GDM1 (cell line): Measurements from ENCODE around the gene CLEC9A.

Experiments
- DNase-seq: peaks from one replicate; lab custom pipeline; 2025; lab: John Stamatoyannopoulos, UW

The CLEC9A gene

GRCh38 chr12:10067264-10067663 is 36.8 kb downstream of the CLEC9A start:
- no peak for DNase-seq

GRCh38 chr12:10067942-10068341 is 37.5 kb downstream of the CLEC9A start:
- DNase-seq = peak; percentile 0

- no peak for DNase-seq
Measured at GRCh38 chr12:10068644-10069043, 38.2 kb downstream of the CLEC9A start.

GRCh38 chr12:10069099-10069498 is 38.6 kb downstream of the CLEC9A start:
- DNase-seq = peak; percentile 16

GRCh38 chr12:10069976-10070375 is 39.5 kb downstream of the CLEC9A start:
- DNase-seq = no peak

GRCh38 chr12:10070380-10070779 is 39.9 kb downstream of the CLEC9A start:
- DNase-seq = no peak

- DNase-seq = no peak
Measured at GRCh38 chr12:10072131-10072530, 41.6 kb downstream of the CLEC9A start.

GRCh38 chr12:10073261-10073660 is 42.8 kb downstream of the CLEC9A start:
- DNase-seq = no peak

- no peak for DNase-seq
Measured at GRCh38 chr12:10075451-10075850, 45.0 kb downstream of the CLEC9A start.

GRCh38 chr12:10082117-10082874 is 51.8 kb downstream of the CLEC9A start:
- DNase-seq = peak; percentile 45

- DNase-seq = no peak
Measured at GRCh38 chr12:10084733-10085132, 54.3 kb downstream of the CLEC9A start.

GRCh38 chr12:10086387-10086786 is 55.9 kb downstream of the CLEC9A start:
- no peak for DNase-seq

- DNase-seq = no peak
Measured at GRCh38 chr12:10088031-10088430, 57.5 kb downstream of the CLEC9A start.

GRCh38 chr12:10088955-10089900 is 58.7 kb downstream of the CLEC9A start:
- DNase-seq = no peak

GRCh38 chr12:10094646-10095395 is 64.3 kb downstream of the CLEC9A start:
- DNase-seq = no peak

GRCh38 chr12:10095971-10096370 is 65.5 kb downstream of the CLEC9A start:
- no peak for DNase-seq

GRCh38 chr12:10097521-10097920 is 67.0 kb downstream of the CLEC9A start:
- no peak for DNase-seq

GRCh38 chr12:10098791-10099190 is 68.3 kb downstream of the CLEC9A start, which contains the start of gene CLEC1A:
Gene CLEC1A, minus strand, starts transcription at chr12:10098985. Its CDS starts 63 bp downstream, at chr12:10098922.
- DNase-seq = no peak

GRCh38 chr12:10101042-10101579 is 70.6 kb downstream of the CLEC9A start:
- DNase-seq = no peak

- DNase-seq = no peak
Measured at GRCh38 chr12:10101648-10102220, 71.3 kb downstream of the CLEC9A start.

GRCh38 chr12:10102322-10102721 is 71.8 kb downstream of the CLEC9A start:
- no peak for DNase-seq
